DMS 273 (cell line): Measurements from ENCODE around the gene COMMD1.
"Not testable (repeated sequence)": the region's sequence is repeated elsewhere in the genome, so short reads cannot be mapped to it uniquely, and the experiment has no call there.

Source experiments
- DNase-seq: peaks from one replicate; lab custom pipeline; 2025; ENCODE audit not compliant: unreplicated experiment; lab: John Stamatoyannopoulos, UW

The COMMD1 gene

GRCh38 chr2:61962095-61962984 lies 56.9 kb downstream of the COMMD1 start:
- DNase-seq: no peak

DNA sequence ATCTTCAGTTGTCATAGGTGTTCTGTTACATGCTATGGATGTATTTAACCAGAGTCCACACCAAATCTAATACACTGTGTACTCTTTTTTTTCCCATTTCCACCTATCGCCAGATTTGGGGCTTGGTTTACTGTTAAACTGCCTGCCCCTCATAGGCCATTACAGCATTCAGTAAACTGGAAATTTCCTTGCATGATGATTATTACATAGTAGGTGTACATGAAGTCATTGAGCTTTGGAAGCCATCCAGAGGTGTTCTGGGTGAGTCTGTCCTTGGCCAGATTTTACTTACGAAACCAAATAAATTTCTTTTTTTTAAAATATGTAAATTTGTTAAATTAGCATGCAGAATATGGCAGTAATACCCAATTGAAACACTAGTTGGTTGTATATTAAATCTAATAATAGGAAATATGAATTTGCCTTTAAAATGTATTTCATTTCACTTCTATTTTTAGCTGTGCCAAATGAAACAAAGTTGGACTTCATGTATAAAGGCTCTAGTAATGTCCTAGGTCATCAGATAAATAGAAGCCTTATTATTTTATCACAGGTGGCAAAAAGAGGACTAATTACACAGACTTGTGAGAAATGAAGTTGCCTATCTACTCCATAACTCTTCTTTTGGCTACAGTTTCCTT lies 60.7 kb downstream of the COMMD1 start:
- DNase-seq: no peak

DNA sequence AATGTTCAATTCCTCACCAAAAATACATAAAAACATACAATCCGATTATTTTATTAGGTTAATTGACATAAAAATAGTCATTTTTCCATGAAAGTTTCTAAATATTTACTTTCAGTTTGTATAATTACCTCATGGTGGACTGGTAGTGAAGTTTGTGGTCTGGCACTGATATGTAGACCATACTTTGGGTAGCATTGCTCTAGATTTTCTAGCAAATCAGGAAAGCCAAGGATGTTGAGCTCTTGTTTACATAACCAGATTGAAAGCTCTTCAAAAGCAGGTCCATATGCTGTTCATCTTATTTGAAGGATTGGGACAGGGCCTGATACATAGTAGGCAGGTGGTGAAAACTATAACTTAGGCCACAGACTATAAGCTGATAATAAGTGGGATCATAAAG lies 61.8 kb downstream of the COMMD1 start:
- DNase-seq: peak; percentile 65

DNA sequence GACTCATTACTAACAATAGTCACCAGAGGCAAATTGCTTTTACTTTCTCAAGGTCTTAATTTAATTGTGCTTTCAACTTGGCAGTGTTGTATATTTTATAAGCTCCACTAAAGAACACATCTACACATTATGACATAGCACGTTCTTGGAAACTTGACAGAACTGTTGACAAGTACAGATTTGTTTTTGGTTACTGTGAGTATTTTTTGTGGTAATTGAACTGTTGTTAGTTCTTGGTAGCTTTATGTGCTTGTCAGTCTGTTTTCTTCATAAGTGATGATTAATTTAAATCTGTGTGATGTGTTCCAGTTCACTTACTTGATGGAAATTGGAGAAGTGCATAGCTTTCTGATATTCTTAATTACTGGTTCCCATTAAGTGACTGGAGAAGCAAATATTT lies 63.9 kb downstream of the COMMD1 start:
- peak; percentile 18 for DNase-seq

GRCh38 chr2:61970807-61971556 lies 65.5 kb downstream of the COMMD1 start:
- no peak for DNase-seq

GRCh38 chr2:61978522-61978921 lies 73.0 kb downstream of the COMMD1 start:
- DNase-seq: peak; percentile 72

- DNase-seq: no peak
These were observed 75.3 kb downstream of the COMMD1 start for GRCh38 chr2:61980758-61981157.

DNA sequence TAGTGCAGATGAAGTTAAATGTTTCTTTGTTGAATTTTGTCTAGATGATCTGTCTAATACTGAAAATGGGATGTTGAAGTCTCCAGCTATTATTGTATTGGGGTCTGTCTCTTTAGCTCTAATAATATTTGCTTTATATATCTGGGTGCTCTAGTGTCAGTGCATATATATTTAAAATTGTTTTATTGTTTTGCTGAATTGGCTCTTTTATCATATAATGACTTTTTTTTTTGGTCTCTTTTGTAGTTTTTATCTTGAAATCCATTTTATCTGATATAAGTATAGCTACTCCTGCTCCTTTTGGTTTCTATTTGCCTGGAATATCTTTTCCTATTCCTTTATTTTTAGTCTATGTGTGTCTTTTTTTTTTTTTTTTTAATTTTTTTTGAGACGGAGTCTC lies 79.2 kb downstream of the COMMD1 start:
- DNase-seq: no peak

GRCh38 chr2:61988462-61989366 lies 83.2 kb downstream of the COMMD1 start:
- no peak for DNase-seq

GRCh38 chr2:61993422-61994024 lies 88.0 kb downstream of the COMMD1 start:
- DNase-seq: peak; percentile 66

DNA sequence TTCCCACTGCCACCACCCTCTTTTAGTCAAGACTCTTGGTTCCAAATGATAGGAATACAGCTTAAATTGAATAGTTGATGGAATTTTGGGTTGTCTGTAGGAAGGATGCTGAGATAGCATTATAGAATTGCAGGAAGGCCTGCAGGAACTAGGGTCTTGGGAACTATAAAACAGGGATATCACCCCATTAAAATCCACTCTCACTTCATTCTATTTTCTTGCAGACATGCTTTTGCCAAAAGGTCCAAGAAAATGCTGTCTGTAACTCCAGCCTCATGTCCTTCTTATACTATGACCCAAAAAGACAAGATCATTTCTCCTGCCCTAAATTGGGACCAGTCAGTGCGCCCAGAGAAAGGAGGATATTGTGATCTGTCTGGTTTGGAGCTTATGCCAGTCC lies 89.1 kb downstream of the COMMD1 start:
- no peak for DNase-seq

- DNase-seq: no peak
These were observed 89.6 kb downstream of the COMMD1 start for GRCh38 chr2:61995065-61995464.

DNA sequence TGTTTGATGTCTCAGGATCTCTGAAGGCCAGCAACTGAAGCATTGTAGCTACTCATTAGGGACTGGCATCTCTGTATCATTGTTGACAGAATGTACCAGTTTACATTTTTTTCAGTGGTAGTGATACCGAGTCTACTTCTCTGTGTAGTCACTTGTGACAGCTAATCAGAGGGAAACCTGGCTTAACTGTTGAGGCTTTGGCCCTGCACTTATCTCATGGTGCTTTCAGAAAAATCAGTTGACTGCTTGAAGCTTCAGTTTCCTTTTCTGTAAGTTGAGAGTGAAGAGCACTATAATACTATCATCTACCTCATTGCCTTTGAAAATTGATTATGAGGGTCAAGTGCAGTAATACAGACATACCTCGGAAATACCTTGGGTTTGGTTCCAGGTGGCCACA lies 90.0 kb downstream of the COMMD1 start:
- DNase-seq: no peak

GRCh38 chr2:61998426-61998825 lies 93.0 kb downstream of the COMMD1 start:
- DNase-seq: no peak

DNA sequence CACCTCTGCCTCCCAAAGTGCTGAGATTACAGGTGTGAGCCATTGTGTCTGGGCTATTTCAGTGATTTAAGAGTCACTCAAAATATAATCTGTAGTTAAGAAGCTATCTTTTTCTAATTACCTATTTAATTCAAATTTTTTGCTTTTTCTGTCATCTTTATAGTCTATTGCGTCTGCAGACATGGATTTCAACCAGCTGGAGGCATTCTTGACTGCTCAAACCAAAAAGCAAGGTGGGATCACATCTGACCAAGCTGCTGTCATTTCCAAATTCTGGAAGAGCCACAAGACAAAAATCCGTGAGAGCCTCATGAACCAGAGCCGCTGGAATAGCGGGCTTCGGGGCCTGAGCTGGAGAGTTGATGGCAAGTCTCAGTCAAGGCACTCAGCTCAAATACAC lies 95.1 kb downstream of the COMMD1 start:
- no peak for DNase-seq

DNA sequence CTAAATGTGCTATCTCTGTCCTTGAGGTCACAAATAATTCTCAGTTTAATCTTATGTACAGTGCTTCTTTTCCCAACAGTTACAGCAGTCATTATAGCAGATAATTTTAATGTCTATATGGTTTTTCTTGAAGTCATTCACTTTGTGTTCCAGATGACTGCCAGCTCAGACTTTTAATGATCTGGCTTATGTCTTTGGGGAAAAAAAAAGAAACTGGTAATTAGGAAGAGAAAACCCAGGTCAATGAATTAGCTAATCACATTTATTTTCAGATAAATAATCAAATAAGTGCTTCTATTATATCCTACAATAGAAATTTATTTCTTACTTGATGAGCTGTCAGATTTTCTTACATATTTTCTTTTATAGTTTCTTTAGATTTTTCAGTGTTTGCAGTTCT lies 96.0 kb downstream of the COMMD1 start:
- DNase-seq: no peak

GRCh38 chr2:62004428-62004827 lies 99.0 kb downstream of the COMMD1 start:
- not testable (repeated sequence) for DNase-seq

DNA sequence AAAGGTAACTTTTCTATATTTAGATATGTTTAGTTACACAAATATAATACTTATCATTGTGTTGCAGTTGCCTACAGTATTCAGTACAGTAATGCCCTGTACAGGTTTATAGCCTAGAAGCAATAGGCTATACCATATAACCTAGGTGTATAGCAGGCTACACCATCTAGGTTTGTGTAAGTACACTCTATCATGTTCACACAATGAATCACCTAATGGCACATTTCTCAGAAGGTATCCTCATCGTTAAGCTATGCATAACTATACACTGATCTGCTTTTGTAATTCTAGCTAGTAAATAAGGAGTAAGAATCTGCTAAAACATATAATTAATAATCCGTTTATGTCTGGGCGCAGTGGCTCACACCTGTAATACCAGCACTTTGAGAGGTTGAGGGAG lies 102.1 kb downstream of the COMMD1 start:
- DNase-seq: no peak

DNA sequence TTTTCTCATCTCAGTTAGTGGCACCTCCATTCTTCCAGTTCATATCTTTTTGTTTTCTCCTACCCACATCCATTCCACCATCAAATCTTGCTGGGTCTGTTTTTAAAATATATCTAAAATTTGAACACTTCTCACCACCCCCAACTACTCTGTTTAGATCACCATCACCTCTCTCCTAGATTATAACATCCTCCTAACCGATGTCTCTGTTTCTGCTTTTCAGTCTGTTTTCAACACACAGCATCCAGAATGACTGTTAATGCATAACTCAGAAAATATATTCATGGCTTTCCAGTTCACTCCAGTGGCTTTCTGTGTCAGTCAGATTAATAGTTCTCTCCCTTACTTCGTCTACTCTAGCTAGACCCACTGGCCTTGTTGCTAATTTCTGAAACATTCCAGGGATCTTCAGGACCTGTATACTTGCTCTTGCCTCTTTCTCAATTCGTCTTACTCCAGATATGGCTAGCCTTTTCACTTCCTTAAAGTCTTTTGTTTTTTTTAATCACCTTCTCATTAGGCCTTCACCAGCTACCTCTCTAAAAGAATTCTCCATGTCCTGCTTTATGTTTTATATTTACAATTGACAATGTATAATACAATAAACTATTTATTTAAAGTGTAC lies 105.3 kb downstream of the COMMD1 start:
- DNase-seq: no peak

- DNase-seq: no peak
These were observed 108.2 kb downstream of the COMMD1 start for GRCh38 chr2:62013641-62014040.
